Hepatocyte (in vitro differentiated cells): Measurements from ENCODE around the gene SPATA32. TPM values are rescaled to one million over a fixed set of nuclear protein-coding genes. Genes with fewer than 3 reads are reported as not detected.
A peak's percentile ranks its signal among the peaks of the same experiment; 100 is the strongest.

ENCODE experiments used
- DNase-seq: peaks from one replicate; pipeline ENCODE4 v3.0.0-alpha.2; 2016; ENCODE audit warnings: low spot score
- H2AFZ ChIP-seq: fragments of 200-600 bp; sonication (generic); 2 replicates; pipeline ENCODE4 v1.6.0; 2016; ENCODE audit warnings: antibody characterized with exemption, mild to moderate bottlenecking
- H3K27ac ChIP-seq: fragments of 200-600 bp; sonication (generic); 2 replicates; pipeline ENCODE4 v1.5.1; 2016; ENCODE audit warnings: mild to moderate bottlenecking
- H3K27me3 ChIP-seq: fragments of 200-600 bp; sonication (generic); 2 replicates; pipeline ENCODE4 v1.6.1; 2016
- H3K36me3 ChIP-seq: fragments of 200-600 bp; sonication (generic); replicated peaks from 2 replicates; pipeline ENCODE4 v1.5.1; 2016; ENCODE audit warnings: low read depth; ENCODE audit not compliant: insufficient read depth
- H3K4me1 ChIP-seq: fragments of 200-600 bp; sonication (generic); 2 replicates; pipeline ENCODE4 v1.5.1; 2016; ENCODE audit warnings: mild to moderate bottlenecking, moderate library complexity; ENCODE audit not compliant: insufficient read depth
- H3K4me2 ChIP-seq: fragments of 200-600 bp; sonication (generic); 2 replicates; pipeline ENCODE4 v1.6.0; 2016
- H3K4me3 ChIP-seq: fragments of 200-600 bp; sonication (generic); 2 replicates; pipeline ENCODE4 v1.5.1; 2016; ENCODE audit warnings: mild to moderate bottlenecking
- H3K79me2 ChIP-seq: fragments of 200-600 bp; sonication (generic); 2 replicates; pipeline ENCODE4 v1.6.0; 2017; ENCODE audit warnings: mild to moderate bottlenecking
- H3K9me2 ChIP-seq: fragments of 200-600 bp; sonication (generic); replicated peaks from 2 replicates; pipeline ENCODE4 v1.6.0; 2017; ENCODE audit warnings: mild to moderate bottlenecking; ENCODE audit not compliant: insufficient read depth
- H3K9me3 ChIP-seq: fragments of 200-600 bp; sonication (generic); 2 replicates; pipeline ENCODE4 v1.5.1; 2016; ENCODE audit warnings: low read depth, mild to moderate bottlenecking
- H4K20me1 ChIP-seq: fragments of 200-600 bp; sonication (generic); 2 replicates; pipeline ENCODE4 v1.6.0; 2016; ENCODE audit warnings: mild to moderate bottlenecking; ENCODE audit not compliant: insufficient read depth, poor library complexity, severe bottlenecking
- CTCF ChIP-seq: fragments of 200-600 bp; sonication (generic); IDR thresholded peaks from 2 replicates; pipeline ENCODE4 v1.5.1; 2016; ENCODE audit warnings: antibody characterized with exemption, mild to moderate bottlenecking; ENCODE audit not compliant: poor library complexity
- EZH2 ChIP-seq: fragments of 200-600 bp; sonication (generic); IDR thresholded peaks from 2 replicates; pipeline ENCODE4 v1.6.1; 2016; ENCODE audit warnings: antibody characterized with exemption, mild to moderate bottlenecking, borderline replicate concordance
- EZH2phosphoT487 ChIP-seq: fragments of 200-600 bp; sonication (generic); IDR thresholded peaks from one replicate; pipeline ENCODE4 v1.6.1; 2018; ENCODE audit warnings: antibody characterized with exemption, mild to moderate bottlenecking, low read depth, moderate library complexity; ENCODE audit not compliant: unreplicated experiment, severe bottlenecking
- WGBS: methylation state at CpG from one replicate; pipeline ENCODE4 v1.1.6; 2016; ENCODE audit warnings: low lambda C conversion rate; ENCODE audit errors: missing lambda C conversion rate; 5-methylcytosine and 5-hydroxymethylcytosine counted together
- polyA plus RNA-seq: library from polyadenylated mRNA; unstranded; fragments of >200 nt; fragmentation: Nextera tagmentation; extraction: Ambion mirVana; gene quantifications from 2 replicates; pipeline ENCODE4 v1.2.1, GENCODE V29; 2016
- total RNA-seq: library from RNA; depleted of rRNA; stranded (reverse); fragments of >200 nt; gene quantifications from 2 replicates; pipeline ENCODE4 v1.2.3, GENCODE V29; 2014

SPATA32 gene
- not detected in 2 replicates for total RNA-seq
- 0.19 and 0.31 TPM in 2 replicates for polyA plus RNA-seq

DNA sequence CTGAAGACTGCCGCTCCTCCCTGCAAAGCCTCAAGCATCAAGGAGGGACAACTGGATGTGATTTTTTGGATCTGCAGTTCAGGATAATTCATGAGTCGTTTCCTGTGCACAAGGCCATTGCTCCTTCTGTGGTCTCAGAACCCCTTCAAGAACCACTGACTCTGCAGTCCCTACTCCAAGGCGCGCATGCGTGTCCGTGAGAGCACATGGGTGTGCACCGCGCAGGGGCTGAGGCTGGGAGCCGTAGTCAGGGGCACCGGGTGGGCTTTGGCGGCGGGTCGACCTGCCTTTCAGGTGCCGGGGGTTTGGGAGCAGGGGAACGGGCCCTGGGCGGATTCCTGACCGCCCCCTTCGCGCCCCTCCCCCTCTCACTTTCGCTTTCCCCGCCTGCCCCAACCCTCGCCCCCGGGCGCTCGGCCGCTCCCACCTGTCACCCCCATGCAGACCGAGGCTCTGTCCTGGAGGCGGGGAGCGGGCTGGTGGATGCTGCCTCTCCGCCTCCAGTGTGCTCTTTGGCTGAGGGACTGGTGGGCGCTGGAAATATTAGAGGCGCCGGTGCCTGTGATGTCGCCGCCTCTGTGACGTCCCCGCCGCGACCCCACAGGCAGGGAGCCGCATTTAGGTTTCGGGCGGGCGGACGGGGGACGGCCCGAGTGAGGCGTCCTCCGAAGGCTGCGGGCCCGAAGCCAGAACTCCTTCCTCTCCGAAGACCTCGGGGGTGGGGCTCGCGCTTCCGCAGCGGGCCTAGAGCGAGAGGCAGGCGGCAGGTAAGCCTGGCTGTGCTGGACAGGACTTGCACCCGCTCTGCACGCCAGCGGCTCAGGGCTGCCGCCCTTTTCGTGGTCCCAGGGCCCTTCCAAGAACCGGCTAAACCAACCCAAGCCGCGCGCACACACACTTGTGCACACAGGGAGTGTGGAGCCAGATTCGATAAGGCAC, at the start of gene SPATA32:
Gene SPATA32, minus strand, starts transcription at position 518 of the 939 bp plus-strand sequence. Its CDS starts 78 bp downstream, at position 440.
- H3K79me2 ChIP-seq = no peaks in the 10 kb centered on the region
- DNase-seq = peak; percentile 70
- H4K20me1 ChIP-seq = no peaks in the 10 kb centered on the region
- 9% methylated on average over 64 of the region's 68 CpGs for WGBS
- peak within 1 kb of the TSS; percentile 89 for H3K4me2 ChIP-seq
- no peak for TF ChIP-seq EZH2phosphoT487
- no peak for TF ChIP-seq EZH2
- no peak for TF ChIP-seq CTCF
- H2AFZ ChIP-seq = peak within 1 kb of the TSS; percentile 35
- no peaks in the 10 kb centered on the region for H3K27me3 ChIP-seq
- H3K4me1 ChIP-seq = peaks cover 17% of the 10 kb centered on the region
- peak within 1 kb of the TSS; percentile 90 for H3K4me3 ChIP-seq
- H3K9me2 ChIP-seq = no peaks in the 10 kb centered on the region
- H3K36me3 ChIP-seq = no peaks in the 10 kb centered on the region
- H3K27ac ChIP-seq = no peak within 1 kb of the TSS
- H3K9me3 ChIP-seq = no peaks in the 10 kb centered on the region

GRCh38 chr17:45311401-45311759, 49.5 kb upstream of the SPATA32 start:
- TF ChIP-seq EZH2phosphoT487 (no peak), CTCF (no peak), EZH2 (no peak)

GRCh38 chr17:45310380-45311324, 48.8 kb upstream of the SPATA32 start:
- Histone ChIP-seq H2AFZ (no peak overlapping the region), H4K20me1 (peaks cover 6% of the 10 kb centered on the region), H3K79me2 (peaks cover 77% of the 10 kb centered on the region), H3K4me3 (no peak overlapping the region), H3K4me2 (peak overlapping the region; percentile 42), H3K27ac (peak overlapping the region; percentile 70), H3K9me3 (no peaks in the 10 kb centered on the region), H3K27me3 (no peaks in the 10 kb centered on the region), H3K9me2 (no peaks in the 10 kb centered on the region), H3K36me3 (no peaks in the 10 kb centered on the region), H3K4me1 (peaks cover 35% of the 10 kb centered on the region)
- no peak for TF ChIP-seq CTCF
- no peak for TF ChIP-seq EZH2
- no peak for TF ChIP-seq EZH2phosphoT487
- DNase-seq = no peak
- 39% methylated on average over 3 of the region's 3 CpGs for WGBS

More at GRCh38 chr17:45311401-45311759, 49.5 kb upstream of the SPATA32 start:
- Histone ChIP-seq H3K27me3 (no peaks in the 10 kb centered on the region), H3K4me1 (peaks cover 40% of the 10 kb centered on the region), H2AFZ (no peak overlapping the region), H3K79me2 (peaks cover 75% of the 10 kb centered on the region), H3K27ac (peak overlapping the region; percentile 70), H3K4me3 (no peak overlapping the region), H3K4me2 (peak overlapping the region; percentile 42), H3K9me3 (no peaks in the 10 kb centered on the region), H3K9me2 (no peaks in the 10 kb centered on the region), H3K36me3 (no peaks in the 10 kb centered on the region), H4K20me1 (peaks cover 12% of the 10 kb centered on the region)
- no peak for DNase-seq
- WGBS = 84% methylated on average over 4 of the region's 4 CpGs
